GM12801 (cell line): Measurements from ENCODE around the gene FMN1.

Source experiments
- TF ChIP-seq, protein P1 (sequence below): IDR thresholded peaks from one replicate; pipeline ENCODE4 v1.5.1; 2011; ENCODE audit warnings: control low read depth; ENCODE audit not compliant: insufficient read length; ENCODE audit errors: extremely low read depth

Gene FMN1

DNA sequence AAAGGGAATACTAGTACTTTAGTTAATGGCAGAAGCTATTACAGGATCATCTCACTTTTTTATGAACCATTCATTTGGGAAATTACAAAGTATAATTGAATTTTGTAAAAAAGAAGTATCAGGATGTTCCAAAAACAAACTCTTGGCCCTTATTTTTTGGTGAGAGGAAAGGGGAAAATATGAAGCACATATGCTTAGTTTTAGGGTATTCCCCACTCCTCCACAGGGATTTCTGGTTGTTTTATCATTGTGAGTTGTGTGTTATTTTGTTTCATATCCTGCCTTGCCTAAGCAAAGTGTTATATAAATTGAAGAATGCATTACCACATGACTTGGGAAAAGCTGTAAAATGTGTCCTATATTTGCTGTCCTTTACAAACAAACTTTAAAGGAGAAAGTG, 227.0 kb downstream of the FMN1 start:
- TF ChIP-seq, protein P1, sequence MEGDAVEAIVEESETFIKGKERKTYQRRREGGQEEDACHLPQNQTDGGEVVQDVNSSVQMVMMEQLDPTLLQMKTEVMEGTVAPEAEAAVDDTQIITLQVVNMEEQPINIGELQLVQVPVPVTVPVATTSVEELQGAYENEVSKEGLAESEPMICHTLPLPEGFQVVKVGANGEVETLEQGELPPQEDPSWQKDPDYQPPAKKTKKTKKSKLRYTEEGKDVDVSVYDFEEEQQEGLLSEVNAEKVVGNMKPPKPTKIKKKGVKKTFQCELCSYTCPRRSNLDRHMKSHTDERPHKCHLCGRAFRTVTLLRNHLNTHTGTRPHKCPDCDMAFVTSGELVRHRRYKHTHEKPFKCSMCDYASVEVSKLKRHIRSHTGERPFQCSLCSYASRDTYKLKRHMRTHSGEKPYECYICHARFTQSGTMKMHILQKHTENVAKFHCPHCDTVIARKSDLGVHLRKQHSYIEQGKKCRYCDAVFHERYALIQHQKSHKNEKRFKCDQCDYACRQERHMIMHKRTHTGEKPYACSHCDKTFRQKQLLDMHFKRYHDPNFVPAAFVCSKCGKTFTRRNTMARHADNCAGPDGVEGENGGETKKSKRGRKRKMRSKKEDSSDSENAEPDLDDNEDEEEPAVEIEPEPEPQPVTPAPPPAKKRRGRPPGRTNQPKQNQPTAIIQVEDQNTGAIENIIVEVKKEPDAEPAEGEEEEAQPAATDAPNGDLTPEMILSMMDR = no peak

DNA sequence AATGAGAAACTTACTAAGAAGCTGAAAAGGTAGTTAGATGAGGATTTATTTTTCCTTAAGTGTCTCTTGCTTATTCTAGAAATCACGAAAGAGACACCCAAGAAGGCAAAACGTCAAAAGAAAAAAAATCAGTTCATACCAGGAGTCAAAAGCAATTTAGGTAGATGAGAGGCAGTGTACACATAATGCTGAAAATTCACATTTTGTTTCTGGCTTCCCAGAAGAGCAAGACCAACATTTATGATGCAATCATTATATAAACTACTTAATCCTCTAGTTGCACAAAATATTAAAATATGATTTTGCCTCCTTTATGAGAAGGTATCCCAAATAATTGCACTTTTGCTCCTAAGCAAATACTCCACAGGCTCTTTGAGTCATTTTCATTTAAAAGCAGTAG, 228.0 kb downstream of the FMN1 start:
- TF ChIP-seq, protein P1 = no peak

DNA sequence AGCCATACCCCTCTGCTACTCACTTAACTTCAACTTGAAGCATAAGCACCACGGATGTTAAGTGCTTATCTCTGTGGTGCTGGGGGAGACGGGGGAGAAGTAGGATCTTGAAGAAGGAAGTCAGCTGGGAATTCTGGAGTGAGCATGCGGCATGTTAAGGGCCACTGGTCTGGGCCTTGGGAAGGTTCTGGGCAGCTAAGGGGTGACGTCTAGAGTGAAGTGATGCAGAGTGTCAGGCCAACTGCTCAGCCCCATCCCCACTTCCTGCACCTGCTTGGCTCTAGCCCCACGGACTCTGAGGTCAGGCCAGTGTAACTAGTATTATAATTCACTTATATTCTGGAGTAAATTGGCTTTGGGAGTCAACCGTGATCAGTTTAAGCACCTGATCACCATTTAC, 228.6 kb downstream of the FMN1 start:
- TF ChIP-seq, protein P1 = no peak

DNA sequence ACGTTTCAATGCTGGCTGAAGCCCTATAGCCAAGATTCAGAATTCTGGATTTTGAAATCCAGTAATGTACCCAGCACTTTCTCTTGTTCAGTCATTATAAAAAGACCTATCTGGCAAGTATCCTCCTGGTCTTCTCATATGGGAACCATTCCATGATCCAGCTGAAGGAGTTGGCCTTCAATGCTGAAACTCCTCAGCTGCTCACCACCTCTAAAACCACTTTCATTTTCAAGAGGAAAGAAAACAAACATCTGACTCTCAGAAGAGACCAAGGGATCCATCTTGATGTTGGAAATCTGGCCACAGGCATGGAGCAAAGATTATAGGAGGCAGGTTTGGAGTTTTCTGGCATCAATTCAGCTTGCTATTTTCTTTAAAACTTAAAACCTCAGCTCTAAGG, 235.4 kb downstream of the FMN1 start:
- TF ChIP-seq, protein P1 = no peak

GRCh38 chr15:32957219-32957618, 237.3 kb downstream of the FMN1 start:
- TF ChIP-seq, protein P1 = no peak

- TF ChIP-seq, protein P1 = no peak
These were observed 237.8 kb downstream of the FMN1 start for GRCh38 chr15:32956711-32957110.

- TF ChIP-seq, protein P1 = no peak
These were observed 238.5 kb downstream of the FMN1 start for GRCh38 chr15:32956006-32956405.

DNA sequence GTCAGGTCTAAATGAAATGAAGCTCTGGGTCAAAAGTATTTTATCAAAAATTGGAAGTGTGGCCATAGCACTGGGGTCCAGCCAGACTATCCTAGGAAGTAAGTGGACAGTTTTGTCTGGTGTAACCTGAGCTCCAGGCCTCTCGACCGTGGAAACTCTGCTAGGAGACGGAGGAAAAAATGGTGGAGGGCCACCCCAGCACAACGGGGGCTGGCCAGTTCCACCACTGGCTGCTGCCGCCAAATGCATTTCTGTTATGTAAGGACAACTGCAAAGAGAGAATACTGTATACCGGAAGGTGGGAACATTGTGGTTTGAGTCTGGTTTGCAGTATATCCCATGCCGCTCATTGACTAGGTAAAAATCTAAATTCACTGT, 241.0 kb downstream of the FMN1 start:
- TF ChIP-seq, protein P1 = no peak
